H9 (cell line): ENCODE data around the gene EPS15. TPM values are rescaled to one million over a fixed set of nuclear protein-coding genes. Genes with fewer than 3 reads are reported as not detected.
"Not testable (repeated sequence)": the region's sequence is repeated elsewhere in the genome, so short reads cannot be mapped to it uniquely, and the experiment has no call there.

Experiments used
- DNase-seq: peaks from one replicate; pipeline ENCODE4 v3.0.0-alpha.2; 2017
- H2AFZ ChIP-seq: one replicate; pipeline ENCODE4 v1.6.1; 2013; ENCODE audit warnings: mild to moderate bottlenecking, low read length, control low read depth, moderate library complexity
- H2AK5ac ChIP-seq: 2 replicates; pipeline ENCODE4 v1.6.1; 2013; ENCODE audit warnings: low read length, control low read depth, mixed read lengths; ENCODE audit not compliant: insufficient read length
- H2BK120ac ChIP-seq: one replicate; pipeline ENCODE4 v1.6.1; 2013; ENCODE audit warnings: low read depth, mild to moderate bottlenecking, low read length, control low read depth, inconsistent platforms; ENCODE audit not compliant: poor library complexity, severe bottlenecking
- H2BK12ac ChIP-seq: 2 replicates; pipeline ENCODE4 v1.6.1; 2013; ENCODE audit warnings: low read length, control low read depth, mixed read lengths, low read depth; ENCODE audit not compliant: insufficient read length
- H2BK15ac ChIP-seq: 2 replicates; pipeline ENCODE4 v1.6.1; 2013; ENCODE audit warnings: low read depth, low read length, control low read depth
- H2BK20ac ChIP-seq: one replicate; pipeline ENCODE4 v1.6.1; 2013; ENCODE audit warnings: low read depth, mild to moderate bottlenecking, low read length, control low read depth, inconsistent platforms; ENCODE audit not compliant: poor library complexity, severe bottlenecking
- H2BK5ac ChIP-seq: 2 replicates; pipeline ENCODE4 v1.6.1; 2013; ENCODE audit warnings: low read length, control low read depth, mixed read lengths; ENCODE audit not compliant: insufficient read length
- H3K14ac ChIP-seq: 2 replicates; pipeline ENCODE4 v1.6.1; 2013; ENCODE audit warnings: low read length, control low read depth; ENCODE audit not compliant: insufficient read depth
- H3K18ac ChIP-seq: 2 replicates; pipeline ENCODE4 v1.6.1; 2013; ENCODE audit warnings: low read depth, mild to moderate bottlenecking, mixed read lengths, low read length, control low read depth; ENCODE audit not compliant: insufficient read length
- H3K23ac ChIP-seq: 2 replicates; pipeline ENCODE4 v1.6.1; 2013; ENCODE audit warnings: low read length, control low read depth, mixed read lengths, low read depth; ENCODE audit not compliant: insufficient read length
- H3K23me2 ChIP-seq: 2 replicates; pipeline ENCODE4 v1.6.1; 2013; ENCODE audit warnings: low read depth, mild to moderate bottlenecking, mixed read lengths, low read length, control low read depth; ENCODE audit not compliant: insufficient read length, poor library complexity, severe bottlenecking
- H3K27ac ChIP-seq: 2 replicates; pipeline ENCODE4 v1.5.1; 2013; ENCODE audit warnings: low read length, control low read depth, mixed read lengths, low read depth; ENCODE audit not compliant: insufficient read length
- H3K27me3 ChIP-seq: 2 replicates; pipeline ENCODE4 v1.6.1; 2013; ENCODE audit warnings: low read length, control low read depth, inconsistent platforms; ENCODE audit not compliant: insufficient read depth
- H3K4ac ChIP-seq: 2 replicates; pipeline ENCODE4 v1.6.1; 2013; ENCODE audit warnings: low read depth, mild to moderate bottlenecking, control low read depth, inconsistent platforms, low read length, moderate library complexity
- H3K4me1 ChIP-seq: 2 replicates; pipeline ENCODE4 v1.6.1; 2013; ENCODE audit warnings: low read length, control low read depth, inconsistent platforms; ENCODE audit not compliant: insufficient read depth
- H3K4me2 ChIP-seq: 2 replicates; pipeline ENCODE4 v1.6.1; 2013; ENCODE audit warnings: low read length, control low read depth, mixed read lengths; ENCODE audit not compliant: insufficient read length, insufficient read depth
- H3K56ac ChIP-seq: 2 replicates; pipeline ENCODE4 v1.6.1; 2013; ENCODE audit warnings: low read depth, mild to moderate bottlenecking, mixed read lengths, low read length, control low read depth; ENCODE audit not compliant: insufficient read length
- H3K79me1 ChIP-seq: 2 replicates; pipeline ENCODE4 v1.6.1; 2013; ENCODE audit warnings: low read depth, mild to moderate bottlenecking, moderate library complexity, low read length, control low read depth, inconsistent platforms; ENCODE audit not compliant: insufficient read depth, poor library complexity, severe bottlenecking
- H3K79me2 ChIP-seq: 2 replicates; pipeline ENCODE4 v1.6.1; 2013; ENCODE audit warnings: low read length, control low read depth, inconsistent platforms; ENCODE audit not compliant: insufficient read depth
- H3K9ac ChIP-seq: 2 replicates; pipeline ENCODE4 v1.6.1; 2013; ENCODE audit warnings: low read length, control low read depth, mixed read lengths; ENCODE audit not compliant: insufficient read length; ENCODE audit errors: extremely low read depth
- H3K9me3 ChIP-seq: one replicate; pipeline ENCODE4 v1.6.1; 2013; ENCODE audit warnings: low read depth, low read length, inconsistent platforms; ENCODE audit not compliant: control insufficient read depth
- H3T11ph ChIP-seq: one replicate; pipeline ENCODE4 v1.6.1; 2013; ENCODE audit warnings: mild to moderate bottlenecking, low read length, control low read depth, inconsistent platforms
- H4K20me1 ChIP-seq: one replicate; pipeline ENCODE4 v1.6.1; 2013; ENCODE audit not compliant: control insufficient read depth, insufficient read length, insufficient read depth
- H4K5ac ChIP-seq: 2 replicates; pipeline ENCODE4 v1.6.1; 2013; ENCODE audit warnings: low read depth, mild to moderate bottlenecking, mixed read lengths, low read length, control low read depth; ENCODE audit not compliant: insufficient read length
- H4K8ac ChIP-seq: replicated peaks from 2 replicates; pipeline ENCODE4 v1.6.1; 2013; ENCODE audit warnings: low read length, control low read depth, mixed read lengths, low read depth; ENCODE audit not compliant: insufficient read length
- H4K91ac ChIP-seq: 2 replicates; pipeline ENCODE4 v1.6.1; 2013; ENCODE audit warnings: low read depth, mild to moderate bottlenecking, moderate library complexity, mixed read lengths, low read length, control low read depth; ENCODE audit not compliant: insufficient read length
- H3K27ac Mint-ChIP-seq, 3 experiments: 2 replicates in 2 of 3; 3 replicates in 1 of 3; pipeline ENCODE4 v1.8.0; 2020 to 2021; ENCODE audit warnings: mixed read lengths in 3 of 3, mild to moderate bottlenecking in 1 of 3, moderate library complexity in 1 of 3
- H3K27me3 Mint-ChIP-seq: 2 replicates; pipeline ENCODE4 v1.8.0; 2021; ENCODE audit warnings: low read depth, mild to moderate bottlenecking, moderate library complexity, mixed read lengths
- H3K36me3 Mint-ChIP-seq, 3 experiments: 2 replicates in 2 of 3; 3 replicates in 1 of 3; pipeline ENCODE4 v1.8.0; 2020 to 2021; ENCODE audit warnings: low read depth in 3 of 3, mixed read lengths in 3 of 3; ENCODE audit not compliant: insufficient read depth in 1 of 3
- H3K4me1 Mint-ChIP-seq, 2 experiments: 2 replicates each; pipeline ENCODE4 v1.8.0; 2020; ENCODE audit warnings: mixed read lengths in 2 of 2
- H3K4me3 Mint-ChIP-seq, 2 experiments: 2 replicates in 1 of 2; 3 replicates in 1 of 2; pipeline ENCODE4 v1.8.0; 2020 to 2021; ENCODE audit warnings: mild to moderate bottlenecking in 2 of 2, mixed read lengths in 2 of 2, moderate library complexity in 1 of 2
- H3K9me3 Mint-ChIP-seq, 2 experiments: 2 replicates in 1 of 2; 3 replicates in 1 of 2; pipeline ENCODE4 v1.8.0; 2020; ENCODE audit warnings: mild to moderate bottlenecking in 2 of 2, mixed read lengths in 2 of 2, moderate library complexity in 1 of 2
- CTCF ChIP-seq: fragments of 200-600 bp; sonication (generic); conservative IDR thresholded peaks from 3 replicates; pipeline ENCODE4 v1.8.0; 2021; ENCODE audit warnings: antibody characterized with exemption, mild to moderate bottlenecking
- WGBS: extraction: QIAGEN DNeasy Blood & Tissue Kit; methylation state at CpG from one replicate; pipeline ENCODE4 v1.1.7; 2013; ENCODE audit warnings: missing lambda C conversion rate, low lambda C conversion rate, mixed read lengths; ENCODE audit not compliant: insufficient read length; ENCODE audit errors: extremely low coverage; 5-methylcytosine and 5-hydroxymethylcytosine counted together
- total RNA-seq: library from RNA; stranded (reverse); gene quantifications from 2 replicates; pipeline ENCODE4 v1.2.1, GENCODE V29; 2021

The EPS15 gene
- total RNA-seq, 1 experiment from 2014 or later: 44.1 TPM

GRCh38 chr1:51414811-51415210, 104.3 kb downstream of the EPS15 start:
- Histone ChIP-seq H3K23me2 (no peaks in the 10 kb centered on the region), H2BK5ac (no peak overlapping the region), H3K4me1 (no peaks in the 10 kb centered on the region), H3K9ac (no peak overlapping the region), H4K20me1 (no peaks in the 10 kb centered on the region), H4K8ac (no peak overlapping the region), H3K79me2 (no peaks in the 10 kb centered on the region), H3K79me1 (no peaks in the 10 kb centered on the region), H2BK15ac (no peak overlapping the region), H3K27me3 (no peaks in the 10 kb centered on the region), H4K5ac (no peak overlapping the region), H2AK5ac (no peak overlapping the region), H3K23ac (no peak overlapping the region), H4K91ac (no peak overlapping the region), H2BK20ac (no peak overlapping the region), H3K56ac (no peak overlapping the region), H2AFZ (no peak overlapping the region), H2BK120ac (no peak overlapping the region), H3K27ac (no peak overlapping the region), H3T11ph (no peak overlapping the region), H3K18ac (no peak overlapping the region), H2BK12ac (no peak overlapping the region), H3K14ac (no peak overlapping the region), H3K4ac (no peak overlapping the region), H3K4me2 (no peak overlapping the region), H3K9me3 (no peaks in the 10 kb centered on the region)
- Mint-ChIP-seq H3K9me3 (no peaks in the 10 kb centered on the region), H3K27me3 (no peaks in the 10 kb centered on the region), H3K27ac (no peak overlapping the region), H3K4me3 (no peak overlapping the region), H3K4me1 (no peaks in the 10 kb centered on the region), H3K36me3 (peaks cover 2 to 16% (median 11%) of the 10 kb centered on the region in 3 experiments; a peak in 6 of 7 replicates)
- DNase-seq: no peak
- TF ChIP-seq CTCF: no peak

- not testable (repeated sequence) for H3K4me2 ChIP-seq, H3K27me3 Mint-ChIP-seq, H4K8ac ChIP-seq, H4K20me1 ChIP-seq, H3K56ac ChIP-seq, H4K91ac ChIP-seq, H2BK5ac ChIP-seq, H3T11ph ChIP-seq, H3K14ac ChIP-seq, H3K27ac ChIP-seq, H3K4me1 Mint-ChIP-seq, H2AK5ac ChIP-seq, H3K4me3 Mint-ChIP-seq, H4K5ac ChIP-seq, H3K23ac ChIP-seq, H3K23me2 ChIP-seq, H3K27me3 ChIP-seq, H3K4ac ChIP-seq, H3K18ac ChIP-seq, H3K9me3 ChIP-seq, H3K9ac ChIP-seq, H2AFZ ChIP-seq, H2BK120ac ChIP-seq, H2BK20ac ChIP-seq, H3K79me2 ChIP-seq, H3K9me3 Mint-ChIP-seq, DNase-seq, H2BK15ac ChIP-seq, H3K79me1 ChIP-seq, H3K4me1 ChIP-seq, H2BK12ac ChIP-seq, H3K27ac Mint-ChIP-seq
- WGBS: no CpG with 5 or more reads among the region's 5 CpGs
- peaks cover 4 to 42% (median 33%) of the 10 kb centered on the region in 3 experiments; a peak in 6 of 7 replicates for H3K36me3 Mint-ChIP-seq
Measured at GRCh38 chr1:51411820-51412219, 107.2 kb downstream of the EPS15 start.
